GM12878 (cell line): ENCODE results near the gene HNRNPH3.

ENCODE experiments used
- CTCF ChIP-seq, 3 experiments: IDR thresholded peaks in 2 of 3; conservative IDR thresholded peaks in 1 of 3; 2 replicates each; pipeline ENCODE4 v1.5.1; 2011; ENCODE audit warnings: low read depth in 3 of 3, low read length in 3 of 3, mild to moderate bottlenecking in 3 of 3, control low read depth in 2 of 3, moderate library complexity in 2 of 3, inconsistent platforms in 1 of 3, mixed read lengths in 1 of 3; ENCODE audit not compliant: control insufficient read depth in 2 of 3, insufficient read depth in 1 of 3; ENCODE audit errors: extremely low read depth in 1 of 3
- ELK1 ChIP-seq: IDR thresholded peaks from 2 replicates; pipeline ENCODE4 v1.6.1; 2012; ENCODE audit warnings: low read depth, low read length, improper control_type of control experiment
- FOS ChIP-seq: IDR thresholded peaks from 3 replicates; pipeline ENCODE4 v1.6.1; 2011; ENCODE audit warnings: borderline replicate concordance; ENCODE audit not compliant: insufficient read length; ENCODE audit errors: extremely low read depth
- HCFC1 ChIP-seq: fragments of 150-350 bp; IDR thresholded peaks from 2 replicates; pipeline ENCODE4 v1.6.1; 2014; ENCODE audit warnings: low read length
- POLR2A ChIP-seq: IDR thresholded peaks from 2 replicates; pipeline ENCODE4 v1.6.1; 2011; ENCODE audit warnings: low read depth, mild to moderate bottlenecking, low read length
- RUNX3 ChIP-seq: IDR thresholded peaks from 2 replicates; pipeline ENCODE4 v1.6.1; 2012; ENCODE audit warnings: low read length, inconsistent platforms
- YY1 ChIP-seq: IDR thresholded peaks from 2 replicates; pipeline ENCODE4 v1.6.1; 2011; ENCODE audit warnings: low read depth, mild to moderate bottlenecking, low read length
- ZBED1 ChIP-seq: IDR thresholded peaks from 2 replicates; pipeline ENCODE4 v1.6.1; 2016; ENCODE audit warnings: borderline replicate concordance

GRCh38 chr10:68367121-68367520, 35.3 kb downstream of the HNRNPH3 start:
- no peak for TF ChIP-seq POLR2A
- no peak for TF ChIP-seq HCFC1
- no peak for TF ChIP-seq CTCF (IDR thresholded peaks at IDR 0.05 in 2 of 3, conservative IDR thresholded peaks at IDR 0.05 in 1 of 3; ENCODE audit: control insufficient read depth in 2 of 3, extremely low read depth in 1 of 3, insufficient read depth in 1 of 3, low read depth in 3 of 3, low read length in 3 of 3)
- TF ChIP-seq ZBED1, result no peak
- no peak for TF ChIP-seq FOS
- no peak for TF ChIP-seq RUNX3
- TF ChIP-seq YY1, result no peak
- no peak for TF ChIP-seq ELK1
